Heart left ventricle (tissue), 16 donors: ENCODE measurements around the gene NMNAT2. TPM values are rescaled to one million over a fixed set of nuclear protein-coding genes. Genes with fewer than 3 reads are reported as not detected.

Source experiments
- ATAC-seq, 4 donors: fragments of 200-7000 bp; cut with Tn5 transposase; one replicate each; pipeline ENCODE4 v1.9.1; 2020 to 2022; ENCODE audit warnings: moderate library complexity in 4 of 4, mild to moderate bottlenecking in 3 of 4, moderate number of reproducible peaks in 1 of 4
- DNase-seq, 5 donors: peaks; one replicate each; pipeline ENCODE4 v3.0.0-alpha.2; 2020
- H3K27ac ChIP-seq, 12 donors: fragments of 200-600 bp; sonication (generic) in 4 of 12; one replicate each; pipeline versions ENCODE4 v1.5.0 to v1.8.0; 2016 to 2022; ENCODE audit warnings: mild to moderate bottlenecking in 2 of 12
- H3K27me3 ChIP-seq, 9 donors: fragments of 200-600 bp; sonication (generic) in 2 of 9; one replicate each; pipeline versions ENCODE4 v1.5.1 to v1.8.0; 2016 to 2022; ENCODE audit warnings: mild to moderate bottlenecking in 3 of 9
- H3K36me3 ChIP-seq, 9 donors: fragments of 200-600 bp; sonication (generic) in 2 of 9; one replicate each; pipeline versions ENCODE4 v1.5.0 to v1.8.0; 2018 to 2022; ENCODE audit warnings: mild to moderate bottlenecking in 2 of 9
- H3K4me1 ChIP-seq, 12 donors: fragments of 200-600 bp; sonication (generic) in 4 of 12; one replicate each; pipeline versions ENCODE4 v1.5.0 to v1.8.0; 2016 to 2022; ENCODE audit warnings: mild to moderate bottlenecking in 3 of 12
- H3K4me3 ChIP-seq, 12 donors: fragments of 200-600 bp; sonication (generic) in 4 of 12; one replicate each; pipeline versions ENCODE4 v1.5.0 to v1.8.0; 2017 to 2022; ENCODE audit warnings: mild to moderate bottlenecking in 9 of 12, moderate library complexity in 4 of 12
- H3K9me3 ChIP-seq, 12 donors: fragments of 200-600 bp; sonication (generic) in 4 of 12; one replicate each; pipeline versions ENCODE4 v1.5.0 to v1.8.0; 2016 to 2022; ENCODE audit warnings: mild to moderate bottlenecking in 1 of 12
- CTCF ChIP-seq, 12 donors: fragments of 200-600 bp; sonication (generic) in 4 of 12; IDR thresholded peaks; one replicate each; pipeline versions ENCODE4 v1.5.0 to v1.8.0; 2018 to 2022; ENCODE audit warnings: antibody characterized with exemption in 12 of 12, mild to moderate bottlenecking in 5 of 12
- POLR2A ChIP-seq, 2 donors: fragments of 450-650 bp; IDR thresholded peaks; one replicate each; pipeline ENCODE4 v1.6.1; 2017; ENCODE audit warnings: antibody characterized with exemption in 2 of 2, mild to moderate bottlenecking in 2 of 2, moderate library complexity in 2 of 2
- WGBS, 4 donors: extraction: QIAGEN DNeasy Blood & Tissue Kit in 2 of 4; methylation state at CpG; one replicate each; pipeline versions ENCODE4 v1.1.5 to v1.1.7; 2013 to 2018; 5-methylcytosine and 5-hydroxymethylcytosine counted together
- intact Hi-C, 10 donors: fragments of 100-400 bp; cut with DNase I; formaldehyde crosslinking; loops; one replicate each; pipeline versions ENCODE4 v1.11.1 to v1.14.2; 2022
- polyA plus RNA-seq, 2 donors: library from polyadenylated mRNA; stranded (reverse); fragments of 200-250 nt; gene quantifications; one replicate each; pipeline ENCODE4 v1.2.3, GENCODE V29; 2013
- total RNA-seq, 9 donors: library from RNA; depleted of rRNA in 2 of 9; stranded (reverse); fragments of >200 nt in 2 of 9; fragmentation: NEBNext Ultra II Directional in 3 of 9; extraction: Animal tissue kit (Norgen Biotek cat#: 25700) in 3 of 9; gene quantifications; one replicate each; pipeline versions ENCODE4 v1.1.0 to v1.2.4, GENCODE V29; 2016 to 2023
- donor health status: ischemic (EF 13 %, LVEDD 7.1; RV severe dilation, severe dysfunction).
- donor health status: healthy with polysubstance abuse.
- donor health status: DM: no; HTN: yes; CAD: no.
- donor health status: DM: no; HTN: no; CAD: no.
- donor health status: ischemic (EF 25% LVEDD 6.9; RV normal size, moderate dysfunction).
- donor health status: ischemic (EF 25% LVEDD 5.7; RV mildly dilated, moderate dysfunction).
- donor health status: healthy.
- donor health status: DM: yes; HTN: yes; CAD: no.
- donor health status: ischemic (EF 35%, LVEDD 5.7; RV mildly dilated, moderate dysfunction).
- donor health status: nonischemic (EF 11% LVEDD 7.7; RV severe dilation, severe dysfunction).
- donor health status: DM: yes; HTN: yes; CAD: no.
- donor health status: PGD.
- donor health status: ischemic (EF 29% LVEDD 5.4; RV normal size, mild dysfunction).
- donor health status: nonischemic (EF 23%, LVEDD 6.1; RV moderate dilation, normal function).

NMNAT2 gene
- total and polyA plus RNA-seq, 11 donors = 0.53 to 5.1 (median 1.9) TPM

GRCh38 chr1:183323849-183324683 is 94.1 kb downstream of the NMNAT2 start:
- intact Hi-C loops = loop anchor here in 2 of 10 donors (5.0 kb wide), 1 partner anchor 362 kb away; no protein-coding TSS in a partner anchor
- WGBS, 4 donors = 87 to 92% (median 90%) methylated on average over 7 of the region's 7 CpGs
- Histone ChIP-seq H3K4me1 (peaks cover 5 to 19% (median 13%) of the 10 kb centered on the region in 12 donors), H3K36me3 (no peaks in the 10 kb centered on the region), H3K27me3 (no peaks in the 10 kb centered on the region), H3K9me3 (no peaks in the 10 kb centered on the region), H3K27ac (no peak overlapping the region), H3K4me3 (no peak overlapping the region)
- ATAC-seq (no peak), DNase-seq (no peak)
- TF ChIP-seq CTCF (IDR thresholded peaks at IDR 0.05) (no peak), POLR2A (IDR thresholded peaks at IDR 0.05) (no peak)

- peaks cover 0 to 35% (median 25%) of the 10 kb centered on the region in 12 donors for H3K4me1 ChIP-seq
- TF ChIP-seq POLR2A (IDR thresholded peaks at IDR 0.05) = no peak
- TF ChIP-seq CTCF (IDR thresholded peaks at IDR 0.05) = no peak
- no peaks in the 10 kb centered on the region for H3K36me3 ChIP-seq
- H3K27me3 ChIP-seq = no peaks in the 10 kb centered on the region
- H3K4me3 ChIP-seq = no peak overlapping the region
- no peak for DNase-seq
- peak overlapping the region in 3 of 12 donors; percentile 81 to 84 (median 83) for H3K27ac ChIP-seq
- 70 to 82% (median 78%) methylated on average over 4 of the region's 4 CpGs for WGBS, 4 donors
- no peak for ATAC-seq
- no peaks in the 10 kb centered on the region for H3K9me3 ChIP-seq
- intact Hi-C loops = loop anchor here (2.0 to 5.0 kb wide), 4 partner anchors 39 to 357 kb away; no protein-coding TSS in a partner anchor
Observed at GRCh38 chr1:183319606-183320005, 98.6 kb downstream of the NMNAT2 start.

- peak overlapping the region in 8 of 12 donors; percentile 75 to 92 (median 84) for H3K27ac ChIP-seq
- DNase-seq = no peak
- no peaks in the 10 kb centered on the region for H3K9me3 ChIP-seq
- 82 to 90% (median 87%) methylated on average over 4 of the region's 4 CpGs for WGBS, 4 donors
- no peak overlapping the region for H3K4me3 ChIP-seq
- no peaks in the 10 kb centered on the region for H3K27me3 ChIP-seq
- TF ChIP-seq CTCF (IDR thresholded peaks at IDR 0.05) = no peak
- TF ChIP-seq POLR2A (IDR thresholded peaks at IDR 0.05) = no peak
- intact Hi-C loops = loop anchor here in 8 of 10 donors (2.0 to 5.0 kb wide), 4 partner anchors 38 to 357 kb away; no protein-coding TSS in a partner anchor
- no peaks in the 10 kb centered on the region for H3K36me3 ChIP-seq
- peaks cover 0 to 35% (median 25%) of the 10 kb centered on the region in 12 donors for H3K4me1 ChIP-seq
- ATAC-seq = no peak
Observed at GRCh38 chr1:183319051-183319450, 99.1 kb downstream of the NMNAT2 start.

- H3K9me3 ChIP-seq = no peaks in the 10 kb centered on the region
- TF ChIP-seq CTCF (IDR thresholded peaks at IDR 0.05) (peak; percentile 48 to 89 (median 72)), POLR2A (IDR thresholded peaks at IDR 0.05) (no peak)
- H3K36me3 ChIP-seq = no peaks in the 10 kb centered on the region
- DNase-seq (peak; percentile 77 to 92 (median 82)), ATAC-seq (peak; percentile 94 to 99 (median 97))
- no peaks in the 10 kb centered on the region for H3K27me3 ChIP-seq
- H3K27ac ChIP-seq = peak overlapping the region; percentile 46 to 92 (median 82)
- H3K4me3 ChIP-seq = no peak overlapping the region
- 12 to 28% (median 17%) methylated on average over 4 of the region's 4 CpGs for WGBS, 4 donors
- intact Hi-C loops = loop anchor here in 9 of 10 donors (1.0 to 5.0 kb wide), 5 partner anchors 37 to 356 kb away; no protein-coding TSS in a partner anchor
- peaks cover 0 to 37% (median 25%) of the 10 kb centered on the region in 12 donors for H3K4me1 ChIP-seq
Observed at GRCh38 chr1:183318433-183318832, 99.7 kb downstream of the NMNAT2 start.
